Upper lobe of left lung (tissue), 6 donors: ENCODE data around the gene HIVEP3. TPM values are rescaled to one million over a fixed set of nuclear protein-coding genes. Genes with fewer than 3 reads are reported as not detected.

Experiments used
- ATAC-seq, 2 donors: fragments of 200-7000 bp; cut with Tn5 transposase; one replicate each; pipeline ENCODE4 v1.9.1; 2022; ENCODE audit warnings: mild to moderate bottlenecking in 2 of 2, moderate library complexity in 2 of 2; ENCODE audit not compliant: low FRiP score in 2 of 2
- DNase-seq, 2 donors: peaks; one replicate each; pipeline ENCODE4 v3.0.0-alpha.2; 2019 to 2020
- H3K27ac ChIP-seq, 4 donors: fragments of 200-600 bp; sonication (generic); one replicate each; pipeline ENCODE4 v1.5.1; 2016 to 2019
- H3K27me3 ChIP-seq, 4 donors: fragments of 200-600 bp; sonication (generic); one replicate each; pipeline ENCODE4 v1.5.1; 2017 to 2019
- H3K36me3 ChIP-seq, 4 donors: fragments of 200-600 bp; sonication (generic); one replicate each; pipeline ENCODE4 v1.5.1; 2016 to 2019
- H3K4me1 ChIP-seq, 4 donors: fragments of 200-600 bp; sonication (generic); one replicate each; pipeline ENCODE4 v1.5.1; 2018 to 2019
- H3K4me3 ChIP-seq, 4 donors: fragments of 200-600 bp; sonication (generic); one replicate each; pipeline ENCODE4 v1.5.1; 2017 to 2019; ENCODE audit warnings: mild to moderate bottlenecking in 2 of 4, moderate library complexity in 1 of 4
- H3K9me3 ChIP-seq, 4 donors: fragments of 200-600 bp; sonication (generic); one replicate each; pipeline ENCODE4 v1.5.1; 2018 to 2019
- CTCF ChIP-seq, 6 experiments: fragments of 450-650 bp in 4 of 6; fragments of 200-600 bp in 2 of 6; sonication (generic) in 2 of 6; IDR thresholded peaks; one replicate each; pipeline ENCODE4 v1.5.1; 2016 to 2019; ENCODE audit warnings: antibody characterized with exemption in 6 of 6
- EP300 ChIP-seq, 4 donors: sonication (generic); formaldehyde crosslinking; IDR thresholded peaks; one replicate each; pipeline ENCODE4 v1.5.1; 2017; ENCODE audit warnings: antibody characterized with exemption in 4 of 4, control low read depth in 2 of 4
- POLR2A ChIP-seq, 4 donors: fragments of 450-650 bp; IDR thresholded peaks; one replicate each; pipeline ENCODE4 v1.5.1; 2016 to 2017; ENCODE audit warnings: antibody characterized with exemption in 4 of 4, mild to moderate bottlenecking in 2 of 4
- POLR2AphosphoS5 ChIP-seq, 2 donors: sonication (generic); formaldehyde crosslinking; IDR thresholded peaks; one replicate each; pipeline ENCODE4 v1.5.1; 2017; ENCODE audit warnings: antibody characterized with exemption in 2 of 2
- WGBS, 2 donors: methylation state at CpG; one replicate each; pipeline ENCODE4 v1.1.5; 2017 to 2018; 5-methylcytosine and 5-hydroxymethylcytosine counted together
- total RNA-seq, 6 donors: library from RNA; depleted of rRNA in 4 of 6; stranded (reverse); fragments of >200 nt in 4 of 6; gene quantifications; one replicate each; pipeline versions ENCODE4 v1.1.0 to v1.2.1, GENCODE V29; 2016 to 2021
- donor health status: DM: no; HTN: no; CAD: no; lungs with moderate emphysema.
- donor health status: DM: no; HTN: yes; CAD: no; lungs with severe emphysema.

HIVEP3 gene
- total RNA-seq, 6 donors from 2014 or later, result 9.7 to 23.0 (median 11.6) TPM

- TF ChIP-seq POLR2AphosphoS5 (IDR thresholded peaks at IDR 0.05), result no peak
- TF ChIP-seq POLR2A (IDR thresholded peaks at IDR 0.05), result no peak
- no peak for TF ChIP-seq EP300 (IDR thresholded peaks at IDR 0.05)
- no peak for TF ChIP-seq CTCF (IDR thresholded peaks at IDR 0.05)
- 90 to 94% methylated on average over 7 of the region's 7 CpGs for WGBS, 2 donors
- ATAC-seq (no peak), DNase-seq (peak in 1 of 2 donors; percentile 58)
- Histone ChIP-seq H3K4me1 (peaks cover 13 to 32% (median 15%) of the 10 kb centered on the region in 4 donors), H3K9me3 (no peaks in the 10 kb centered on the region), H3K27me3 (no peaks in the 10 kb centered on the region), H3K36me3 (no peaks in the 10 kb centered on the region), H3K27ac (no peak overlapping the region), H3K4me3 (no peak overlapping the region)
Observed at GRCh38 chr1:41852091-41852490, 66.6 kb downstream of the HIVEP3 start.

GRCh38 chr1:41851589-41851988 lies 67.1 kb downstream of the HIVEP3 start:
- H3K9me3 ChIP-seq, result no peaks in the 10 kb centered on the region
- no peaks in the 10 kb centered on the region for H3K27me3 ChIP-seq
- peak in 1 of 4 donors; percentile 46 for TF ChIP-seq EP300 (IDR thresholded peaks at IDR 0.05)
- TF ChIP-seq CTCF (IDR thresholded peaks at IDR 0.05), result no peak
- 58 to 69% methylated on average over 5 of the region's 5 CpGs for WGBS, 2 donors
- H3K36me3 ChIP-seq, result no peaks in the 10 kb centered on the region
- peaks cover 13 to 27% (median 17%) of the 10 kb centered on the region in 4 donors for H3K4me1 ChIP-seq
- ATAC-seq (peak in 1 of 2 donors; percentile 67), DNase-seq (peak in 1 of 2 donors; percentile 67)
- H3K4me3 ChIP-seq, result no peak overlapping the region
- H3K27ac ChIP-seq, result no peak overlapping the region

GRCh38 chr1:41850029-41850428 lies 68.7 kb downstream of the HIVEP3 start:
- DNase-seq, result no peak
- no peak overlapping the region for H3K4me3 ChIP-seq
- 73 to 81% methylated on average over 2 of the region's 2 CpGs for WGBS, 2 donors
- no peak for ATAC-seq
- H3K9me3 ChIP-seq, result no peaks in the 10 kb centered on the region
- peaks cover 13 to 27% (median 17%) of the 10 kb centered on the region in 4 donors for H3K4me1 ChIP-seq
- H3K36me3 ChIP-seq, result no peaks in the 10 kb centered on the region
- TF ChIP-seq CTCF (IDR thresholded peaks at IDR 0.05) (no peak), POLR2AphosphoS5 (IDR thresholded peaks at IDR 0.05) (no peak), POLR2A (IDR thresholded peaks at IDR 0.05) (no peak), EP300 (IDR thresholded peaks at IDR 0.05) (no peak)
- H3K27me3 ChIP-seq, result no peaks in the 10 kb centered on the region
- H3K27ac ChIP-seq, result no peak overlapping the region

GRCh38 chr1:41849211-41849759 lies 69.4 kb downstream of the HIVEP3 start:
- no peaks in the 10 kb centered on the region for H3K36me3 ChIP-seq
- no peaks in the 10 kb centered on the region for H3K9me3 ChIP-seq
- H3K4me1 ChIP-seq, result peaks cover 13 to 27% (median 17%) of the 10 kb centered on the region in 4 donors
- no peak overlapping the region for H3K27ac ChIP-seq
- DNase-seq, result no peak
- no peak for ATAC-seq
- WGBS, 2 donors, result 91% methylated on average over 4 of the region's 4 CpGs
- H3K4me3 ChIP-seq, result no peak overlapping the region
- no peaks in the 10 kb centered on the region for H3K27me3 ChIP-seq
- no peak for TF ChIP-seq CTCF (IDR thresholded peaks at IDR 0.05)
- no peak for TF ChIP-seq POLR2A (IDR thresholded peaks at IDR 0.05)
- TF ChIP-seq POLR2AphosphoS5 (IDR thresholded peaks at IDR 0.05), result no peak
- TF ChIP-seq EP300 (IDR thresholded peaks at IDR 0.05), result no peak
